H9 (cell line): Measurements from ENCODE around the gene TST. TPM values are rescaled to one million over a fixed set of nuclear protein-coding genes. Genes with fewer than 3 reads are reported as not detected.

ENCODE experiments used
- DNase-seq: peaks from one replicate; pipeline ENCODE4 v3.0.0-alpha.2; 2017
- H2AFZ ChIP-seq: one replicate; pipeline ENCODE4 v1.6.1; 2013; ENCODE audit warnings: mild to moderate bottlenecking, low read length, control low read depth, moderate library complexity
- H2AK5ac ChIP-seq: 2 replicates; pipeline ENCODE4 v1.6.1; 2013; ENCODE audit warnings: low read length, control low read depth, mixed read lengths; ENCODE audit not compliant: insufficient read length
- H2BK120ac ChIP-seq: one replicate; pipeline ENCODE4 v1.6.1; 2013; ENCODE audit warnings: low read depth, mild to moderate bottlenecking, low read length, control low read depth, inconsistent platforms; ENCODE audit not compliant: poor library complexity, severe bottlenecking
- H2BK12ac ChIP-seq: 2 replicates; pipeline ENCODE4 v1.6.1; 2013; ENCODE audit warnings: low read length, control low read depth, mixed read lengths, low read depth; ENCODE audit not compliant: insufficient read length
- H2BK15ac ChIP-seq: 2 replicates; pipeline ENCODE4 v1.6.1; 2013; ENCODE audit warnings: low read depth, low read length, control low read depth
- H2BK20ac ChIP-seq: one replicate; pipeline ENCODE4 v1.6.1; 2013; ENCODE audit warnings: low read depth, mild to moderate bottlenecking, low read length, control low read depth, inconsistent platforms; ENCODE audit not compliant: poor library complexity, severe bottlenecking
- H2BK5ac ChIP-seq: 2 replicates; pipeline ENCODE4 v1.6.1; 2013; ENCODE audit warnings: low read length, control low read depth, mixed read lengths; ENCODE audit not compliant: insufficient read length
- H3K14ac ChIP-seq: 2 replicates; pipeline ENCODE4 v1.6.1; 2013; ENCODE audit warnings: low read length, control low read depth; ENCODE audit not compliant: insufficient read depth
- H3K18ac ChIP-seq: 2 replicates; pipeline ENCODE4 v1.6.1; 2013; ENCODE audit warnings: low read depth, mild to moderate bottlenecking, mixed read lengths, low read length, control low read depth; ENCODE audit not compliant: insufficient read length
- H3K23ac ChIP-seq: 2 replicates; pipeline ENCODE4 v1.6.1; 2013; ENCODE audit warnings: low read length, control low read depth, mixed read lengths, low read depth; ENCODE audit not compliant: insufficient read length
- H3K23me2 ChIP-seq: 2 replicates; pipeline ENCODE4 v1.6.1; 2013; ENCODE audit warnings: low read depth, mild to moderate bottlenecking, mixed read lengths, low read length, control low read depth; ENCODE audit not compliant: insufficient read length, poor library complexity, severe bottlenecking
- H3K27ac ChIP-seq: 2 replicates; pipeline ENCODE4 v1.5.1; 2013; ENCODE audit warnings: low read length, control low read depth, mixed read lengths, low read depth; ENCODE audit not compliant: insufficient read length
- H3K27me3 ChIP-seq: 2 replicates; pipeline ENCODE4 v1.6.1; 2013; ENCODE audit warnings: low read length, control low read depth, inconsistent platforms; ENCODE audit not compliant: insufficient read depth
- H3K4ac ChIP-seq: 2 replicates; pipeline ENCODE4 v1.6.1; 2013; ENCODE audit warnings: low read depth, mild to moderate bottlenecking, control low read depth, inconsistent platforms, low read length, moderate library complexity
- H3K4me1 ChIP-seq: 2 replicates; pipeline ENCODE4 v1.6.1; 2013; ENCODE audit warnings: low read length, control low read depth, inconsistent platforms; ENCODE audit not compliant: insufficient read depth
- H3K4me2 ChIP-seq: 2 replicates; pipeline ENCODE4 v1.6.1; 2013; ENCODE audit warnings: low read length, control low read depth, mixed read lengths; ENCODE audit not compliant: insufficient read length, insufficient read depth
- H3K56ac ChIP-seq: 2 replicates; pipeline ENCODE4 v1.6.1; 2013; ENCODE audit warnings: low read depth, mild to moderate bottlenecking, mixed read lengths, low read length, control low read depth; ENCODE audit not compliant: insufficient read length
- H3K79me1 ChIP-seq: 2 replicates; pipeline ENCODE4 v1.6.1; 2013; ENCODE audit warnings: low read depth, mild to moderate bottlenecking, moderate library complexity, low read length, control low read depth, inconsistent platforms; ENCODE audit not compliant: insufficient read depth, poor library complexity, severe bottlenecking
- H3K79me2 ChIP-seq: 2 replicates; pipeline ENCODE4 v1.6.1; 2013; ENCODE audit warnings: low read length, control low read depth, inconsistent platforms; ENCODE audit not compliant: insufficient read depth
- H3K9ac ChIP-seq: 2 replicates; pipeline ENCODE4 v1.6.1; 2013; ENCODE audit warnings: low read length, control low read depth, mixed read lengths; ENCODE audit not compliant: insufficient read length; ENCODE audit errors: extremely low read depth
- H3K9me3 ChIP-seq: one replicate; pipeline ENCODE4 v1.6.1; 2013; ENCODE audit warnings: low read depth, low read length, inconsistent platforms; ENCODE audit not compliant: control insufficient read depth
- H3T11ph ChIP-seq: one replicate; pipeline ENCODE4 v1.6.1; 2013; ENCODE audit warnings: mild to moderate bottlenecking, low read length, control low read depth, inconsistent platforms
- H4K20me1 ChIP-seq: one replicate; pipeline ENCODE4 v1.6.1; 2013; ENCODE audit not compliant: control insufficient read depth, insufficient read length, insufficient read depth
- H4K5ac ChIP-seq: 2 replicates; pipeline ENCODE4 v1.6.1; 2013; ENCODE audit warnings: low read depth, mild to moderate bottlenecking, mixed read lengths, low read length, control low read depth; ENCODE audit not compliant: insufficient read length
- H4K8ac ChIP-seq: replicated peaks from 2 replicates; pipeline ENCODE4 v1.6.1; 2013; ENCODE audit warnings: low read length, control low read depth, mixed read lengths, low read depth; ENCODE audit not compliant: insufficient read length
- H4K91ac ChIP-seq: 2 replicates; pipeline ENCODE4 v1.6.1; 2013; ENCODE audit warnings: low read depth, mild to moderate bottlenecking, moderate library complexity, mixed read lengths, low read length, control low read depth; ENCODE audit not compliant: insufficient read length
- H3K27ac Mint-ChIP-seq, 3 experiments: 2 replicates in 2 of 3; 3 replicates in 1 of 3; pipeline ENCODE4 v1.8.0; 2020 to 2021; ENCODE audit warnings: mixed read lengths in 3 of 3, mild to moderate bottlenecking in 1 of 3, moderate library complexity in 1 of 3
- H3K27me3 Mint-ChIP-seq: 2 replicates; pipeline ENCODE4 v1.8.0; 2021; ENCODE audit warnings: low read depth, mild to moderate bottlenecking, moderate library complexity, mixed read lengths
- H3K36me3 Mint-ChIP-seq, 3 experiments: 2 replicates in 2 of 3; 3 replicates in 1 of 3; pipeline ENCODE4 v1.8.0; 2020 to 2021; ENCODE audit warnings: low read depth in 3 of 3, mixed read lengths in 3 of 3; ENCODE audit not compliant: insufficient read depth in 1 of 3
- H3K4me1 Mint-ChIP-seq, 2 experiments: 2 replicates each; pipeline ENCODE4 v1.8.0; 2020; ENCODE audit warnings: mixed read lengths in 2 of 2
- H3K4me3 Mint-ChIP-seq, 2 experiments: 2 replicates in 1 of 2; 3 replicates in 1 of 2; pipeline ENCODE4 v1.8.0; 2020 to 2021; ENCODE audit warnings: mild to moderate bottlenecking in 2 of 2, mixed read lengths in 2 of 2, moderate library complexity in 1 of 2
- H3K9me3 Mint-ChIP-seq, 2 experiments: 2 replicates in 1 of 2; 3 replicates in 1 of 2; pipeline ENCODE4 v1.8.0; 2020; ENCODE audit warnings: mild to moderate bottlenecking in 2 of 2, mixed read lengths in 2 of 2, moderate library complexity in 1 of 2
- WGBS: extraction: QIAGEN DNeasy Blood & Tissue Kit; methylation state at CpG from one replicate; pipeline ENCODE4 v1.1.7; 2013; ENCODE audit warnings: missing lambda C conversion rate, low lambda C conversion rate, mixed read lengths; ENCODE audit not compliant: insufficient read length; ENCODE audit errors: extremely low coverage; 5-methylcytosine and 5-hydroxymethylcytosine counted together
- total RNA-seq: library from RNA; stranded (reverse); gene quantifications from 2 replicates; pipeline ENCODE4 v1.2.1, GENCODE V29; 2021
- TF ChIP-seq, protein P1 (sequence below): fragments of 200-600 bp; sonication (generic); conservative IDR thresholded peaks from 3 replicates; pipeline ENCODE4 v1.8.0; 2021; ENCODE audit warnings: antibody characterized with exemption, mild to moderate bottlenecking

Gene TST
- total RNA-seq, 1 experiment from 2014 or later: 31.9 TPM

DNA sequence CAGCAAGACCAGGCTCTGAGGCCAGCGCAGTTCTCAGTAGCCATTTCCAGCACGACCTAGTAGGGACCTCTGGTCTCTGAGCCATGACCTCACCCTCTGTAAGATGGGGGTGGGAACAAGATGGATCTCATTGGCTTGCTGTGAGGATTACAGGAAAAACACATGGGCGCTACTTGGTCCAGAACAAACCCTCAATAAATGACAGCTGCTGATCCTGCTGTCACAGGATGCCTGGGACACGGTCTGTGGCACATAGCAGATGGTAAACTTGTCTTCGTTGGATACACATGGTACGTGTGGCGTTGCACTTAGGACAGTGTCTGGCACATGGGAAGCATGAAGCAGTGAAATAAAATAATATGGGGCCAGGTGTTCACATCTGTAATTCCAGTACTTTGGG is 27.8 kb upstream of the TST start:
- peaks cover 40% of the 10 kb centered on the region for H3K27me3 Mint-ChIP-seq
- no peaks in the 10 kb centered on the region for H3K79me1 ChIP-seq

More for the DNA sequence above, 27.8 kb upstream of the TST start:
- Histone ChIP-seq H2BK120ac (no peak overlapping the region), H2BK15ac (no peak overlapping the region), H4K20me1 (no peaks in the 10 kb centered on the region), H2BK20ac (no peak overlapping the region), H3K79me2 (no peaks in the 10 kb centered on the region), H4K5ac (no peak overlapping the region), H2AK5ac (no peak overlapping the region), H3K9me3 (no peaks in the 10 kb centered on the region), H3K23ac (no peak overlapping the region), H2AFZ (no peak overlapping the region), H2BK12ac (no peak overlapping the region), H2BK5ac (no peak overlapping the region), H3K18ac (no peak overlapping the region), H3K4me2 (no peak overlapping the region), H3K27me3 (no peaks in the 10 kb centered on the region; the same call in 1 of the 2 replicates), H3K27ac (no peak overlapping the region), H3K4me1 (no peaks in the 10 kb centered on the region), H3T11ph (no peak overlapping the region), H3K9ac (no peak overlapping the region), H3K4ac (no peak overlapping the region), H3K56ac (no peak overlapping the region), H4K8ac (no peak overlapping the region), H3K14ac (no peak overlapping the region), H4K91ac (no peak overlapping the region), H3K23me2 (peaks cover under 1% of the 10 kb centered on the region)
- no peak overlapping the region; a peak in 1 of 7 replicates for H3K27ac Mint-ChIP-seq
- H3K9me3 Mint-ChIP-seq: no peaks in the 10 kb centered on the region; a peak in 1 of 5 replicates
- H3K36me3 Mint-ChIP-seq: no peaks in the 10 kb centered on the region
- peaks cover 5 to 18% of the 10 kb centered on the region in 2 experiments for H3K4me1 Mint-ChIP-seq
- no CpG with 5 or more reads among the region's 7 CpGs for WGBS
- TF ChIP-seq, protein P1, sequence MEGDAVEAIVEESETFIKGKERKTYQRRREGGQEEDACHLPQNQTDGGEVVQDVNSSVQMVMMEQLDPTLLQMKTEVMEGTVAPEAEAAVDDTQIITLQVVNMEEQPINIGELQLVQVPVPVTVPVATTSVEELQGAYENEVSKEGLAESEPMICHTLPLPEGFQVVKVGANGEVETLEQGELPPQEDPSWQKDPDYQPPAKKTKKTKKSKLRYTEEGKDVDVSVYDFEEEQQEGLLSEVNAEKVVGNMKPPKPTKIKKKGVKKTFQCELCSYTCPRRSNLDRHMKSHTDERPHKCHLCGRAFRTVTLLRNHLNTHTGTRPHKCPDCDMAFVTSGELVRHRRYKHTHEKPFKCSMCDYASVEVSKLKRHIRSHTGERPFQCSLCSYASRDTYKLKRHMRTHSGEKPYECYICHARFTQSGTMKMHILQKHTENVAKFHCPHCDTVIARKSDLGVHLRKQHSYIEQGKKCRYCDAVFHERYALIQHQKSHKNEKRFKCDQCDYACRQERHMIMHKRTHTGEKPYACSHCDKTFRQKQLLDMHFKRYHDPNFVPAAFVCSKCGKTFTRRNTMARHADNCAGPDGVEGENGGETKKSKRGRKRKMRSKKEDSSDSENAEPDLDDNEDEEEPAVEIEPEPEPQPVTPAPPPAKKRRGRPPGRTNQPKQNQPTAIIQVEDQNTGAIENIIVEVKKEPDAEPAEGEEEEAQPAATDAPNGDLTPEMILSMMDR: no peak
- DNase-seq: no peak
- H3K4me3 Mint-ChIP-seq: no peak overlapping the region; a peak in 1 of 5 replicates
